BLaER1 treated with 17β-estradiol and CSF1 and Interleukin-3, amounts not matched to agents 10 nM and 100 nM (cell line): Measurements from ENCODE around the gene LHFPL6.

Source experiments
- H3K27ac ChIP-seq, 11 experiments: shearing (Covaris generic); formaldehyde crosslinking; 2 replicates each; pipeline ENCODE4 v1.8.1; 2022
- H3K27me3 ChIP-seq, 11 experiments: shearing (Covaris generic); formaldehyde crosslinking; 2 replicates each; pipeline ENCODE4 v1.8.1; 2022
- H3K36me3 ChIP-seq, 11 experiments: shearing (Covaris generic); formaldehyde crosslinking; 2 replicates each; pipeline ENCODE4 v1.8.1; 2022
- H3K4me1 ChIP-seq, 10 experiments: shearing (Covaris generic); formaldehyde crosslinking; 2 replicates each; pipeline ENCODE4 v1.8.1; 2022
- H3K4me2 ChIP-seq, 11 experiments: shearing (Covaris generic); formaldehyde crosslinking; 2 replicates each; pipeline ENCODE4 v1.8.1; 2022
- H3K4me3 ChIP-seq, 10 experiments: shearing (Covaris generic); formaldehyde crosslinking; 2 replicates each; pipeline ENCODE4 v1.8.1; 2022
- H3K9ac ChIP-seq, 11 experiments: shearing (Covaris generic); formaldehyde crosslinking; 2 replicates each; pipeline ENCODE4 v1.8.1; 2022
- H3K9me3 ChIP-seq, 11 experiments: shearing (Covaris generic); formaldehyde crosslinking; replicated peaks in 1 of 11; 2 replicates each; pipeline ENCODE4 v1.8.1; 2022
- H4K20me1 ChIP-seq, 11 experiments: shearing (Covaris generic); formaldehyde crosslinking; 2 replicates each; pipeline ENCODE4 v1.8.1; 2022
- Cebpa-rat ChIP-seq, 11 experiments: shearing (Covaris generic); IDR thresholded peaks; 2 replicates each; pipeline ENCODE4 v1.8.1; 2022

The LHFPL6 gene

GRCh38 chr13:39585219-39585618, 17.8 kb downstream of the LHFPL6 start:
- Histone ChIP-seq H3K36me3 (no peaks in the 10 kb centered on the region), H4K20me1 (no peaks in the 10 kb centered on the region), H3K27me3 (no peaks in the 10 kb centered on the region), H3K4me3 (no peak overlapping the region), H3K4me2 (no peak overlapping the region), H3K9ac (no peak overlapping the region), H3K9me3 (no peaks in the 10 kb centered on the region), H3K27ac (no peak overlapping the region), H3K4me1 (no peaks in the 10 kb centered on the region)
- no peak for TF ChIP-seq Cebpa-rat (IDR thresholded peaks at IDR 0.05)

GRCh38 chr13:39580881-39581575, 22.0 kb downstream of the LHFPL6 start:
- Histone ChIP-seq H3K4me1 (no peaks in the 10 kb centered on the region), H3K4me3 (no peak overlapping the region), H3K36me3 (no peaks in the 10 kb centered on the region), H3K27ac (no peak overlapping the region), H3K27me3 (no peaks in the 10 kb centered on the region), H3K9ac (no peak overlapping the region), H4K20me1 (no peaks in the 10 kb centered on the region), H3K4me2 (no peak overlapping the region), H3K9me3 (no peaks in the 10 kb centered on the region)
- no peak for TF ChIP-seq Cebpa-rat (IDR thresholded peaks at IDR 0.05)

GRCh38 chr13:39578821-39579291, 24.1 kb downstream of the LHFPL6 start:
- no peaks in the 10 kb centered on the region for H3K4me1 ChIP-seq
- no peaks in the 10 kb centered on the region for H3K27me3 ChIP-seq
- H4K20me1 ChIP-seq, result no peaks in the 10 kb centered on the region
- no peak overlapping the region for H3K4me2 ChIP-seq
- H3K9me3 ChIP-seq, result no peaks in the 10 kb centered on the region
- TF ChIP-seq Cebpa-rat (IDR thresholded peaks at IDR 0.05), result no peak
- H3K36me3 ChIP-seq, result no peaks in the 10 kb centered on the region
- H3K4me3 ChIP-seq, result no peak overlapping the region
- no peak overlapping the region for H3K9ac ChIP-seq
- no peak overlapping the region for H3K27ac ChIP-seq

- H3K4me3 ChIP-seq, result no peak overlapping the region
- no peak overlapping the region for H3K9ac ChIP-seq
- no peaks in the 10 kb centered on the region for H4K20me1 ChIP-seq
- no peaks in the 10 kb centered on the region for H3K27me3 ChIP-seq
- no peak overlapping the region for H3K27ac ChIP-seq
- no peak for TF ChIP-seq Cebpa-rat (IDR thresholded peaks at IDR 0.05)
- H3K36me3 ChIP-seq, result no peaks in the 10 kb centered on the region
- H3K4me1 ChIP-seq, result no peaks in the 10 kb centered on the region
- no peak overlapping the region for H3K4me2 ChIP-seq
- no peaks in the 10 kb centered on the region for H3K9me3 ChIP-seq
These were observed 25.0 kb downstream of the LHFPL6 start for GRCh38 chr13:39577838-39578491.

GRCh38 chr13:39577203-39577602, 25.8 kb downstream of the LHFPL6 start:
- TF ChIP-seq Cebpa-rat (IDR thresholded peaks at IDR 0.05), result no peak
- H3K4me3 ChIP-seq, result no peak overlapping the region
- no peak overlapping the region for H3K27ac ChIP-seq
- H3K4me2 ChIP-seq, result no peak overlapping the region
- no peaks in the 10 kb centered on the region for H3K27me3 ChIP-seq
- H3K36me3 ChIP-seq, result no peaks in the 10 kb centered on the region
- no peaks in the 10 kb centered on the region for H3K4me1 ChIP-seq
- H4K20me1 ChIP-seq, result no peaks in the 10 kb centered on the region
- no peak overlapping the region for H3K9ac ChIP-seq
- H3K9me3 ChIP-seq, result no peaks in the 10 kb centered on the region

- Histone ChIP-seq H3K27ac (no peak overlapping the region), H3K27me3 (no peaks in the 10 kb centered on the region), H3K4me3 (no peak overlapping the region), H3K9ac (no peak overlapping the region), H3K9me3 (peaks cover 0 to 5% (median 0%) of the 10 kb centered on the region in 11 experiments; a peak in 3 of 22 replicates), H3K4me1 (no peaks in the 10 kb centered on the region), H3K36me3 (no peaks in the 10 kb centered on the region), H4K20me1 (no peaks in the 10 kb centered on the region), H3K4me2 (no peak overlapping the region)
- no peak for TF ChIP-seq Cebpa-rat (IDR thresholded peaks at IDR 0.05)
These were observed 27.3 kb downstream of the LHFPL6 start for GRCh38 chr13:39575641-39576238.

GRCh38 chr13:39571502-39572092, 31.4 kb downstream of the LHFPL6 start:
- no peak overlapping the region for H3K9ac ChIP-seq
- no peaks in the 10 kb centered on the region for H3K4me1 ChIP-seq
- H3K36me3 ChIP-seq, result no peaks in the 10 kb centered on the region
- H3K27ac ChIP-seq, result no peak overlapping the region
- H3K4me3 ChIP-seq, result no peak overlapping the region
- no peaks in the 10 kb centered on the region for H3K27me3 ChIP-seq
- H3K4me2 ChIP-seq, result no peak overlapping the region
- no peaks in the 10 kb centered on the region for H4K20me1 ChIP-seq
- no peak for TF ChIP-seq Cebpa-rat (IDR thresholded peaks at IDR 0.05)
- H3K9me3 ChIP-seq, result peaks cover 0 to 5% (median 0%) of the 10 kb centered on the region in 11 experiments; a peak in 3 of 22 replicates

- peaks cover 0 to 5% (median 0%) of the 10 kb centered on the region in 11 experiments; a peak in 3 of 22 replicates for H3K9me3 ChIP-seq
- TF ChIP-seq Cebpa-rat (IDR thresholded peaks at IDR 0.05), result no peak
- no peak overlapping the region for H3K4me3 ChIP-seq
- no peaks in the 10 kb centered on the region for H3K36me3 ChIP-seq
- H3K9ac ChIP-seq, result no peak overlapping the region
- no peak overlapping the region for H3K4me2 ChIP-seq
- no peaks in the 10 kb centered on the region for H3K27me3 ChIP-seq
- H4K20me1 ChIP-seq, result no peaks in the 10 kb centered on the region
- H3K27ac ChIP-seq, result no peak overlapping the region
- H3K4me1 ChIP-seq, result no peaks in the 10 kb centered on the region
These were observed 35.4 kb downstream of the LHFPL6 start for GRCh38 chr13:39567569-39567968.

- H3K9ac ChIP-seq, result no peak overlapping the region
- no peak overlapping the region for H3K4me3 ChIP-seq
- H3K4me2 ChIP-seq, result no peak overlapping the region
- H3K27me3 ChIP-seq, result no peaks in the 10 kb centered on the region
- no peaks in the 10 kb centered on the region for H4K20me1 ChIP-seq
- no peaks in the 10 kb centered on the region for H3K36me3 ChIP-seq
- TF ChIP-seq Cebpa-rat (IDR thresholded peaks at IDR 0.05), result no peak
- no peaks in the 10 kb centered on the region for H3K4me1 ChIP-seq
- H3K27ac ChIP-seq, result no peak overlapping the region
- H3K9me3 ChIP-seq, result peaks cover 0 to 1% (median 0%) of the 10 kb centered on the region in 11 experiments; a peak in 3 of 22 replicates
These were observed 36.6 kb downstream of the LHFPL6 start for GRCh38 chr13:39566216-39566869.
